CD4-positive, alpha-beta memory T cell (primary cell): Measurements from ENCODE around the gene FGD2. TPM values are rescaled to one million over a fixed set of nuclear protein-coding genes. Genes with fewer than 3 reads are reported as not detected.

ENCODE experiments used
- CTCF ChIA-PET: fragments of 350-600 bp; sonication (Branson Sonifier 250); formaldehyde crosslinking; loops from one replicate; lab custom pipeline; 2021; ENCODE audit warnings: inconsistent platforms; ENCODE audit not compliant: partially characterized antibody; lab: Charles Lee
- POLR2A ChIA-PET: fragments of 350-600 bp; sonication (Branson Sonifier 250); formaldehyde crosslinking; loops from one replicate; lab custom pipeline; 2021; ENCODE audit not compliant: partially characterized antibody; lab: Charles Lee
- DNase-seq, 5 donors: peaks; one replicate each; pipeline versions ENCODE4 v3.0.0 to v3.0.0-alpha.2; 2020 to 2022; ENCODE audit warnings: mixed read lengths in 1 of 5
- H3K27ac ChIP-seq: one replicate; pipeline ENCODE4 v1.7.0; 2013; ENCODE audit warnings: low read depth, low read length
- H3K27me3 ChIP-seq: 2 replicates; pipeline ENCODE4 v1.7.0; 2013; ENCODE audit warnings: mild to moderate bottlenecking, low read length, moderate library complexity; ENCODE audit not compliant: insufficient read depth
- H3K36me3 ChIP-seq: 2 replicates; pipeline ENCODE4 v1.7.0; 2013; ENCODE audit warnings: mild to moderate bottlenecking, low read length, moderate library complexity; ENCODE audit not compliant: insufficient read depth
- H3K4me1 ChIP-seq: 2 replicates; pipeline ENCODE4 v1.7.0; 2013; ENCODE audit warnings: mild to moderate bottlenecking, low read length, moderate library complexity; ENCODE audit not compliant: insufficient read depth
- H3K4me3 ChIP-seq, 2 donors: one replicate each; pipeline ENCODE4 v1.7.0; 2013; ENCODE audit warnings: low read length in 2 of 2, mild to moderate bottlenecking in 1 of 2
- H3K9me3 ChIP-seq, 2 donors: one replicate each; pipeline ENCODE4 v1.7.0; 2013; ENCODE audit warnings: low read length in 2 of 2, control low read depth in 1 of 2; ENCODE audit not compliant: control insufficient read depth in 1 of 2
- H3K27ac Mint-ChIP-seq, 7 donors: one replicate each; pipeline ENCODE4 v1.8.0; 2020 to 2021; ENCODE audit warnings: mixed read lengths in 7 of 7, mild to moderate bottlenecking in 6 of 7, inconsistent platforms in 3 of 7, moderate library complexity in 3 of 7
- H3K27me3 Mint-ChIP-seq, 2 donors: one replicate each; pipeline ENCODE4 v1.8.0; 2020 to 2021; ENCODE audit warnings: mixed read lengths in 2 of 2
- H3K36me3 Mint-ChIP-seq, 2 donors: one replicate each; pipeline ENCODE4 v1.8.0; 2020 to 2021; ENCODE audit warnings: mixed read lengths in 2 of 2, inconsistent platforms in 1 of 2, mild to moderate bottlenecking in 1 of 2
- H3K4me1 Mint-ChIP-seq, 4 donors: one replicate each; pipeline ENCODE4 v1.8.0; 2020 to 2021; ENCODE audit warnings: mixed read lengths in 4 of 4, mild to moderate bottlenecking in 1 of 4
- H3K4me3 Mint-ChIP-seq, 8 donors: one replicate each; pipeline ENCODE4 v1.8.0; 2020 to 2021; ENCODE audit warnings: mixed read lengths in 8 of 8, mild to moderate bottlenecking in 7 of 8, moderate library complexity in 6 of 8, inconsistent platforms in 3 of 8
- H3K9me3 Mint-ChIP-seq, 8 donors: one replicate each; pipeline ENCODE4 v1.8.0; 2020 to 2021; ENCODE audit warnings: mixed read lengths in 8 of 8, mild to moderate bottlenecking in 5 of 8, inconsistent platforms in 3 of 8, moderate library complexity in 1 of 8
- intact Hi-C: fragments of 100-400 bp; cut with micrococcal nuclease; formaldehyde crosslinking; loops from one replicate; pipeline ENCODE4 v1.15.1; 2023
- polyA plus RNA-seq, 2 donors: library from polyadenylated mRNA; unstranded; fragments of 300-500 nt; fragmentation: Illumina TruSeq; gene quantifications; one replicate each; pipeline ENCODE4 v1.2.3, GENCODE V29; 2021
- total RNA-seq, 2 experiments: library from RNA; stranded (reverse); gene quantifications; one replicate each; pipeline ENCODE4 v1.2.3, GENCODE V29; 2021

Gene FGD2
- total and polyA plus RNA-seq, 4 experiments from 2014 or later = 0.11 to 1.5 (median 1.4) TPM; not detected in 1

- no peak overlapping the region for H3K27ac ChIP-seq
- H3K4me1 ChIP-seq = peaks cover 15% of the 10 kb centered on the region
- ChIA-PET CTCF (interaction anchor here (0.7 to 3.2 kb wide), 4 partner anchors 41 to 233 kb away, joined by 3 to 16 read pairs (median 3); no protein-coding TSS in a partner anchor), POLR2A (interaction anchor here (1.0 to 2.0 kb wide), 2 partner anchors 9 to 21 kb away, joined by 3 to 9 read pairs; partner anchors contain the start of gene MTCH1)
- no peak overlapping the region for H3K4me3 ChIP-seq
- H3K9me3 Mint-ChIP-seq = no peaks in the 10 kb centered on the region
- no peaks in the 10 kb centered on the region for H3K9me3 ChIP-seq
- H3K27me3 ChIP-seq = no peaks in the 10 kb centered on the region
- H3K27me3 Mint-ChIP-seq = no peaks in the 10 kb centered on the region
- H3K4me1 Mint-ChIP-seq = peaks cover 19 to 30% (median 24%) of the 10 kb centered on the region in 4 donors
- no peak overlapping the region for H3K27ac Mint-ChIP-seq
- intact Hi-C loops = no loop called here
- peaks cover 74% of the 10 kb centered on the region for H3K36me3 ChIP-seq
- no peak overlapping the region for H3K4me3 Mint-ChIP-seq
- DNase-seq = no peak
- peaks cover 64 to 92% of the 10 kb centered on the region in 2 donors for H3K36me3 Mint-ChIP-seq
Observed at GRCh38 chr6:36976931-36977330, 28.5 kb upstream of the FGD2 start.

GRCh38 chr6:36977470-36977941 is 27.9 kb upstream of the FGD2 start:
- Mint-ChIP-seq H3K27ac (peak overlapping the region in 3 of 7 donors; percentile 47 to 77 (median 72)), H3K9me3 (no peaks in the 10 kb centered on the region), H3K36me3 (peaks cover 62 to 88% of the 10 kb centered on the region in 2 donors), H3K27me3 (no peaks in the 10 kb centered on the region), H3K4me1 (peaks cover 22 to 36% (median 25%) of the 10 kb centered on the region in 4 donors), H3K4me3 (no peak overlapping the region)
- no peak for DNase-seq
- Histone ChIP-seq H3K9me3 (no peaks in the 10 kb centered on the region), H3K27ac (no peak overlapping the region), H3K4me3 (no peak overlapping the region), H3K4me1 (peaks cover 18% of the 10 kb centered on the region), H3K36me3 (peaks cover 68% of the 10 kb centered on the region), H3K27me3 (no peaks in the 10 kb centered on the region)
- CTCF ChIA-PET = interaction anchor here (0.7 to 3.2 kb wide), 7 partner anchors 21 to 233 kb away, joined by 3 to 16 read pairs (median 3); partner anchors contain the start of gene PPIL1
- POLR2A ChIA-PET = interaction anchor here (0.8 to 2.0 kb wide), 3 partner anchors 8 to 23 kb away, joined by 3 to 9 read pairs (median 3); partner anchors contain the start of gene MTCH1
- intact Hi-C loops = no loop called here

- Mint-ChIP-seq H3K27ac (peak overlapping the region in 6 of 7 donors; percentile 24 to 86 (median 65)), H3K27me3 (no peaks in the 10 kb centered on the region), H3K4me1 (peaks cover 24 to 37% (median 25%) of the 10 kb centered on the region in 4 donors), H3K9me3 (no peaks in the 10 kb centered on the region), H3K36me3 (peaks cover 55 to 77% of the 10 kb centered on the region in 2 donors), H3K4me3 (no peak overlapping the region)
- H3K27me3 ChIP-seq = no peaks in the 10 kb centered on the region
- no peak overlapping the region for H3K4me3 ChIP-seq
- intact Hi-C loops = loop anchor here (1.0 kb wide), 1 partner anchor 93 kb away; the partner anchor contains the start of gene C6orf89
- peaks cover 29% of the 10 kb centered on the region for H3K4me1 ChIP-seq
- H3K36me3 ChIP-seq = peaks cover 58% of the 10 kb centered on the region
- H3K9me3 ChIP-seq = no peaks in the 10 kb centered on the region
- no peak for DNase-seq
- CTCF ChIA-PET = interaction anchor here (0.9 to 4.7 kb wide), 12 partner anchors 10 to 193 kb away, joined by 3 to 24 read pairs (median 3); partner anchors contain the start of genes C6orf89 and PPIL1
- H3K27ac ChIP-seq = no peak overlapping the region
- POLR2A ChIA-PET = interaction anchor here (0.8 to 1.1 kb wide), 4 partner anchors 8 to 93 kb away, joined by 3 to 5 read pairs (median 3); partner anchors contain the start of gene C6orf89
Observed at GRCh38 chr6:36978421-36979346, 26.8 kb upstream of the FGD2 start.

- Histone ChIP-seq H3K27me3 (no peaks in the 10 kb centered on the region), H3K27ac (no peak overlapping the region), H3K36me3 (peaks cover 51% of the 10 kb centered on the region), H3K4me1 (peaks cover 36% of the 10 kb centered on the region), H3K9me3 (no peaks in the 10 kb centered on the region), H3K4me3 (no peak overlapping the region)
- H3K4me3 Mint-ChIP-seq = peak overlapping the region in 3 of 8 donors; percentile 14 to 49 (median 20)
- POLR2A ChIA-PET = interaction anchor here (1.1 kb wide), 3 partner anchors 9 to 94 kb away, joined by 3 to 5 read pairs (median 3); partner anchors contain the start of gene C6orf89
- CTCF ChIA-PET = interaction anchor here (0.9 to 4.7 kb wide), 10 partner anchors 9 to 230 kb away, joined by 3 to 24 read pairs (median 4); partner anchors contain the start of genes C6orf89 and PPIL1
- DNase-seq = peak in 4 of 5 donors; percentile 28 to 48 (median 34)
- H3K4me1 Mint-ChIP-seq = peaks cover 24 to 37% (median 25%) of the 10 kb centered on the region in 4 donors
- H3K9me3 Mint-ChIP-seq = no peaks in the 10 kb centered on the region
- no peaks in the 10 kb centered on the region for H3K27me3 Mint-ChIP-seq
- H3K27ac Mint-ChIP-seq = peak overlapping the region; percentile 24 to 86 (median 64)
- H3K36me3 Mint-ChIP-seq = peaks cover 50 to 71% of the 10 kb centered on the region in 2 donors
- intact Hi-C loops = loop anchor here (1.0 kb wide), 1 partner anchor 94 kb away; the partner anchor contains the start of gene C6orf89
Observed at GRCh38 chr6:36979347-36979742, 26.1 kb upstream of the FGD2 start.

- no peaks in the 10 kb centered on the region for H3K9me3 ChIP-seq
- ChIA-PET POLR2A (no interaction called here), CTCF (interaction anchor here (1.2 to 4.7 kb wide), 7 partner anchors 13 to 229 kb away, joined by 3 to 24 read pairs (median 4); partner anchors contain the start of gene C6orf89)
- no peaks in the 10 kb centered on the region for H3K27me3 ChIP-seq
- intact Hi-C loops = no loop called here
- no peak overlapping the region for H3K27ac ChIP-seq
- H3K27me3 Mint-ChIP-seq = no peaks in the 10 kb centered on the region
- no peaks in the 10 kb centered on the region for H3K9me3 Mint-ChIP-seq
- no peak for DNase-seq
- H3K27ac Mint-ChIP-seq = peak overlapping the region in 5 of 7 donors; percentile 15 to 64 (median 46)
- H3K36me3 Mint-ChIP-seq = peaks cover 42 to 64% of the 10 kb centered on the region in 2 donors
- no peak overlapping the region for H3K4me3 ChIP-seq
- peaks cover 43% of the 10 kb centered on the region for H3K36me3 ChIP-seq
- H3K4me3 Mint-ChIP-seq = peak overlapping the region in 1 of 8 donors; percentile 12
- H3K4me1 ChIP-seq = peaks cover 41% of the 10 kb centered on the region
- H3K4me1 Mint-ChIP-seq = peaks cover 24 to 37% (median 25%) of the 10 kb centered on the region in 4 donors
Observed at GRCh38 chr6:36980129-36980528, 25.3 kb upstream of the FGD2 start.

- H3K27ac Mint-ChIP-seq = peak overlapping the region in 3 of 7 donors; percentile 63 to 77 (median 64)
- Histone ChIP-seq H3K27me3 (no peaks in the 10 kb centered on the region), H3K4me3 (no peak overlapping the region), H3K9me3 (no peaks in the 10 kb centered on the region), H3K36me3 (peaks cover 34% of the 10 kb centered on the region), H3K4me1 (peaks cover 41% of the 10 kb centered on the region), H3K27ac (no peak overlapping the region)
- peaks cover 24 to 37% (median 25%) of the 10 kb centered on the region in 4 donors for H3K4me1 Mint-ChIP-seq
- DNase-seq = no peak
- no peaks in the 10 kb centered on the region for H3K27me3 Mint-ChIP-seq
- peaks cover 36 to 55% of the 10 kb centered on the region in 2 donors for H3K36me3 Mint-ChIP-seq
- peak overlapping the region in 3 of 8 donors; percentile 6 to 21 (median 12) for H3K4me3 Mint-ChIP-seq
- ChIA-PET CTCF (interaction anchor here (1.4 to 4.7 kb wide), 3 partner anchors 37 to 228 kb away, joined by 7 to 24 read pairs (median 7); partner anchors contain the start of gene C6orf89), POLR2A (interaction anchor here (1.1 to 1.4 kb wide), 2 partner anchors 8 to 106 kb away, joined by 3 to 6 read pairs; partner anchors contain the start of gene PPIL1)
- intact Hi-C loops = no loop called here
- H3K9me3 Mint-ChIP-seq = no peaks in the 10 kb centered on the region
Observed at GRCh38 chr6:36980876-36981619, 24.4 kb upstream of the FGD2 start.
